ENCODE data around the gene PCSK5.

PCSK5 gene

GRCh38 chr9:75918909-75919308 lies 28.4 kb downstream of the PCSK5 start:
- DNase-seq (ENCODE audit: low read depth in 2 of 2, low spot score in 1 of 2) = no peak

- DNase-seq (ENCODE audit: low read depth in 2 of 2, low spot score in 1 of 2) = no peak
Observed at GRCh38 chr9:75921391-75922127, 31.1 kb downstream of the PCSK5 start.

- DNase-seq (ENCODE audit: low read depth in 2 of 2, low spot score in 1 of 2) = no peak
Observed at GRCh38 chr9:75926385-75926784, 35.9 kb downstream of the PCSK5 start.

- no peak for DNase-seq (ENCODE audit: low read depth in 2 of 2, low spot score in 1 of 2)
Observed at GRCh38 chr9:75927356-75927755, 36.9 kb downstream of the PCSK5 start.

- no peak for DNase-seq (ENCODE audit: low read depth in 2 of 2, low spot score in 1 of 2)
Observed at GRCh38 chr9:75930190-75930589, 39.7 kb downstream of the PCSK5 start.

- DNase-seq (ENCODE audit: low read depth in 2 of 2, low spot score in 1 of 2) = no peak
Observed at GRCh38 chr9:75930730-75931321, 40.4 kb downstream of the PCSK5 start.

- no peak for DNase-seq (ENCODE audit: low read depth in 2 of 2, low spot score in 1 of 2)
Observed at GRCh38 chr9:75933982-75934381, 43.5 kb downstream of the PCSK5 start.

GRCh38 chr9:75935591-75935990 lies 45.1 kb downstream of the PCSK5 start:
- no peak for DNase-seq (ENCODE audit: low read depth in 2 of 2, low spot score in 1 of 2)

GRCh38 chr9:75937521-75938258 lies 47.2 kb downstream of the PCSK5 start:
- no peak for DNase-seq (ENCODE audit: low read depth in 2 of 2, low spot score in 1 of 2)

- DNase-seq (ENCODE audit: low read depth in 2 of 2, low spot score in 1 of 2) = no peak
Observed at GRCh38 chr9:75938946-75939345, 48.5 kb downstream of the PCSK5 start.

GRCh38 chr9:75939536-75940111 lies 49.2 kb downstream of the PCSK5 start:
- DNase-seq (ENCODE audit: low read depth in 2 of 2, low spot score in 1 of 2) = no peak

- no peak for DNase-seq (ENCODE audit: low read depth in 2 of 2, low spot score in 1 of 2)
Observed at GRCh38 chr9:75941066-75941465, 50.6 kb downstream of the PCSK5 start.

GRCh38 chr9:75941577-75942311 lies 51.3 kb downstream of the PCSK5 start:
- DNase-seq (ENCODE audit: low read depth in 2 of 2, low spot score in 1 of 2) = no peak

- DNase-seq (ENCODE audit: low read depth in 2 of 2, low spot score in 1 of 2) = no peak
Observed at GRCh38 chr9:75946766-75947165, 56.3 kb downstream of the PCSK5 start.

- DNase-seq (ENCODE audit: low read depth in 2 of 2, low spot score in 1 of 2) = no peak
Observed at GRCh38 chr9:75947233-75947632, 56.8 kb downstream of the PCSK5 start.

- DNase-seq (ENCODE audit: low read depth in 2 of 2, low spot score in 1 of 2) = no peak
Observed at GRCh38 chr9:75950998-75951397, 60.5 kb downstream of the PCSK5 start.

GRCh38 chr9:75953218-75953617 lies 62.7 kb downstream of the PCSK5 start:
- DNase-seq (ENCODE audit: low read depth in 2 of 2, low spot score in 1 of 2) = no peak

GRCh38 chr9:75956161-75956560 lies 65.7 kb downstream of the PCSK5 start:
- DNase-seq (ENCODE audit: low read depth in 2 of 2, low spot score in 1 of 2) = no peak

GRCh38 chr9:75957116-75957515 lies 66.6 kb downstream of the PCSK5 start:
- DNase-seq (ENCODE audit: low read depth in 2 of 2, low spot score in 1 of 2) = no peak

GRCh38 chr9:75958226-75958625 lies 67.8 kb downstream of the PCSK5 start:
- no peak for DNase-seq (ENCODE audit: low read depth in 2 of 2, low spot score in 1 of 2)

GRCh38 chr9:75960551-75960950 lies 70.1 kb downstream of the PCSK5 start:
- no peak for DNase-seq (ENCODE audit: low read depth in 2 of 2, low spot score in 1 of 2)
